HepG2 (cell line): Measurements from ENCODE around the gene SMARCA2. TPM values are rescaled to one million over a fixed set of nuclear protein-coding genes. Genes with fewer than 3 reads are reported as not detected.

Experiments
- ATAC-seq: fragments of 200-7000 bp; cut with Tn5 transposase; 3 replicates; pipeline ENCODE4 v1.9.1; 2020; ENCODE audit warnings: mild to moderate bottlenecking, moderate library complexity
- BruUV-seq: library from RNA; stranded (reverse); fragments of 400-500 nt; replicated peaks from 2 replicates; lab custom pipeline; 2021; lab: Mats Ljungman, UMichigan
- CTCF ChIA-PET: fragments of 300-600 bp; formaldehyde crosslinking; extraction: SDS; loops from one replicate; lab custom pipeline; 2021; ENCODE audit warnings: low total read pairs, inconsistent platforms, low intra/inter-chr PET ratio; lab: Yijun Ruan, JAX
- POLR2A ChIA-PET: fragments of 350-600 bp; sonication (Branson Sonifier 250); formaldehyde crosslinking; loops from one replicate; lab custom pipeline; 2020; ENCODE audit warnings: antibody characterized with exemption, inconsistent platforms; lab: Yijun Ruan, JAX
- DNase-seq: peaks from one replicate; pipeline ENCODE4 v3.0.0-alpha.2; 2015; ENCODE audit warnings: low spot score
- FAIRE-seq: peaks from 3 replicates; lab custom pipeline; 2011; peaks lifted over from hg19 to GRCh38; lab: Jason Lieb, UNC
- H2AFZ ChIP-seq: one replicate; pipeline ENCODE4 v1.6.1; 2011; ENCODE audit warnings: low read length, inconsistent platforms
- H3K27ac ChIP-seq: fragments of 300-600 bp; 3 replicates; pipeline ENCODE4 v1.8.0; 2011; ENCODE audit warnings: mixed run types, mild to moderate bottlenecking, mixed read lengths, low read length, inconsistent platforms; ENCODE audit not compliant: insufficient read depth; ENCODE audit errors: extremely low read length
- H3K27me3 ChIP-seq, 2 experiments: fragments of 200-600 bp in 1 of 2; 2 replicates in 1 of 2; 3 replicates in 1 of 2; pipeline versions ENCODE4 v1.6.0 to v1.8.0; 2011; ENCODE audit warnings: low read length in 2 of 2, mild to moderate bottlenecking in 2 of 2, moderate library complexity in 2 of 2, inconsistent platforms in 1 of 2; ENCODE audit not compliant: insufficient read depth in 2 of 2, control insufficient read depth in 1 of 2
- H3K36me3 ChIP-seq, 2 experiments: fragments of 200-600 bp in 1 of 2; replicated peaks in 1 of 2; 2 replicates in 1 of 2; 3 replicates in 1 of 2; pipeline versions ENCODE4 v1.5.1 to v1.8.0; 2011; ENCODE audit warnings: low read length in 2 of 2, inconsistent platforms in 1 of 2; ENCODE audit not compliant: insufficient read depth in 2 of 2, control insufficient read depth in 1 of 2
- H3K4me1 ChIP-seq: 2 replicates; pipeline ENCODE4 v1.5.1; 2012; ENCODE audit warnings: low read length, inconsistent platforms; ENCODE audit not compliant: insufficient read depth
- H3K4me2 ChIP-seq: 2 replicates; pipeline ENCODE4 v1.6.0; 2011; ENCODE audit warnings: low read depth, low read length, inconsistent platforms
- H3K4me3 ChIP-seq, 3 experiments: fragments of 200-600 bp in 1 of 3; sonication (generic), shearing (Covaris generic) in 1 of 3; replicated peaks in 1 of 3; 2 replicates each; pipeline ENCODE4 v1.5.1; 2011 to 2016; ENCODE audit warnings: low read length in 3 of 3, inconsistent platforms in 2 of 3, low read depth in 2 of 3, mild to moderate bottlenecking in 2 of 3, control low read depth in 1 of 3, mixed read lengths in 1 of 3; ENCODE audit not compliant: insufficient read depth in 1 of 3
- H3K79me2 ChIP-seq: one replicate; pipeline ENCODE4 v1.6.1; 2011; ENCODE audit warnings: low read length, inconsistent platforms; ENCODE audit not compliant: insufficient read depth
- H3K9ac ChIP-seq: 2 replicates; pipeline ENCODE4 v1.6.0; 2011; ENCODE audit warnings: mild to moderate bottlenecking, low read depth, low read length, inconsistent platforms; ENCODE audit not compliant: insufficient read depth
- H3K9me3 ChIP-seq: 2 replicates; pipeline ENCODE4 v1.5.1; 2012; ENCODE audit warnings: mild to moderate bottlenecking, low read length
- H4K20me1 ChIP-seq: 2 replicates; pipeline ENCODE4 v1.6.0; 2011; ENCODE audit warnings: inconsistent platforms, mild to moderate bottlenecking, low read length, moderate library complexity; ENCODE audit not compliant: insufficient read depth
- ADNP ChIP-seq: sonication (generic); formaldehyde crosslinking; IDR thresholded peaks from 2 replicates; pipeline ENCODE4 v1.4.0; 2020; ENCODE audit warnings: missing genetic modification reagents
- CC2D1A ChIP-seq: sonication (generic); formaldehyde crosslinking; IDR thresholded peaks from 2 replicates; pipeline ENCODE4 v1.8.1; 2023; ENCODE audit warnings: mild to moderate bottlenecking, missing genetic modification reagents
- GATAD1 ChIP-seq: IDR thresholded peaks from 2 replicates; pipeline ENCODE4 v1.6.1; 2016; ENCODE audit warnings: missing genetic modification reagents, missing compliant biosample characterization
- HNRNPL ChIP-seq: fragments of 200-400 bp; formaldehyde crosslinking; IDR thresholded peaks from 2 replicates; pipeline ENCODE4 v1.6.1; 2017; ENCODE audit warnings: mild to moderate bottlenecking, low read depth, low read length
- JARID2 ChIP-seq: sonication (generic); formaldehyde crosslinking; IDR thresholded peaks from 2 replicates; pipeline ENCODE4 v1.8.1; 2023; ENCODE audit warnings: missing genetic modification reagents, inconsistent platforms; ENCODE audit not compliant: insufficient replicate concordance
- KAT2B ChIP-seq: fragments of 150-350 bp; IDR thresholded peaks from 2 replicates; pipeline ENCODE4 v1.6.1; 2014; ENCODE audit warnings: low read depth, low read length, borderline replicate concordance
- KDM3A ChIP-seq: IDR thresholded peaks from 2 replicates; pipeline ENCODE4 v1.6.1; 2018; ENCODE audit warnings: low read depth, missing compliant biosample characterization
- MAF1 ChIP-seq: sonication (generic); formaldehyde crosslinking; IDR thresholded peaks from 2 replicates; pipeline ENCODE4 v1.5.0; 2020; ENCODE audit warnings: missing genetic modification reagents, borderline replicate concordance
- NCOA5 ChIP-seq: sonication (generic); formaldehyde crosslinking; IDR thresholded peaks from 2 replicates; pipeline ENCODE4 v1.4.0; 2020; ENCODE audit warnings: missing genetic modification reagents
- ZNF556 ChIP-seq: sonication (generic); formaldehyde crosslinking; IDR thresholded peaks from 2 replicates; pipeline ENCODE4 v1.4.0; 2020; ENCODE audit warnings: mild to moderate bottlenecking, missing genetic modification reagents, borderline replicate concordance
- ZNF570 ChIP-seq: sonication (generic); formaldehyde crosslinking; IDR thresholded peaks from 2 replicates; pipeline ENCODE4 v1.4.0; 2020; ENCODE audit warnings: mild to moderate bottlenecking, missing genetic modification reagents, borderline replicate concordance
- ZNF800 ChIP-seq: sonication (generic); formaldehyde crosslinking; IDR thresholded peaks from 2 replicates; pipeline ENCODE4 v1.4.0; 2020; ENCODE audit warnings: missing genetic modification reagents
- WGBS: methylation state at CpG from one replicate; pipeline ENCODE4 v1.1.6; 2017; ENCODE audit warnings: low lambda C conversion rate; 5-methylcytosine and 5-hydroxymethylcytosine counted together
- in situ Hi-C: cut with HindIII; loops from 2 replicates; pipeline ENCODE4 v1.10.0; 2017; ENCODE audit warnings: low pct_unique_long_range_greater_than_20kb; ENCODE audit not compliant: extremely low pct_ligation_motif_present
- intact Hi-C: fragments of 100-400 bp; cut with micrococcal nuclease; formaldehyde crosslinking; loops from one replicate; pipeline ENCODE4 v1.10.0; 2022; ENCODE audit not compliant: unreplicated experiment
- polyA plus RNA-seq, 8 experiments: library from polyadenylated mRNA; depleted of rRNA in 3 of 8; stranded (reverse) in 7 of 8; unstranded in 1 of 8; fragments of >200 nt; fragmentation: Illumina TruSeq in 4 of 8; extraction: Trizol in 4 of 8; gene quantifications; 2 replicates each; pipeline versions ENCODE4 v1.2.1 to v1.2.3, GENCODE V29; 2011 to 2016; ENCODE audit warnings: low read depth in 4 of 8, missing spikeins in 1 of 8, mixed read lengths in 1 of 8; ENCODE audit not compliant: insufficient read depth in 1 of 8
- total RNA-seq, 5 experiments: library from RNA; depleted of rRNA; stranded (reverse); fragments of >200 nt; fragmentation: Illumina TruSeq; extraction: Trizol; gene quantifications; 2 replicates each; pipeline ENCODE4 v1.2.3, GENCODE V29; 2016; ENCODE audit warnings: low read depth in 1 of 5
- TF ChIP-seq, protein P1 (sequence below): sonication (generic); formaldehyde crosslinking; IDR thresholded peaks from 2 replicates; pipeline ENCODE4 v1.4.0; 2020; ENCODE audit warnings: mild to moderate bottlenecking, missing genetic modification reagents
- TF ChIP-seq, protein P2 (sequence below): sonication (generic); formaldehyde crosslinking; IDR thresholded peaks from 2 replicates; pipeline ENCODE4 v1.9.0; 2021; ENCODE audit warnings: mild to moderate bottlenecking, missing genetic modification reagents

SMARCA2 gene
- total and polyA plus RNA-seq, 2 of the 13 experiments (the other 11 are each of a cell fraction or from before 2014, with no cell fraction given): 22.5 to 23.7 TPM

DNA sequence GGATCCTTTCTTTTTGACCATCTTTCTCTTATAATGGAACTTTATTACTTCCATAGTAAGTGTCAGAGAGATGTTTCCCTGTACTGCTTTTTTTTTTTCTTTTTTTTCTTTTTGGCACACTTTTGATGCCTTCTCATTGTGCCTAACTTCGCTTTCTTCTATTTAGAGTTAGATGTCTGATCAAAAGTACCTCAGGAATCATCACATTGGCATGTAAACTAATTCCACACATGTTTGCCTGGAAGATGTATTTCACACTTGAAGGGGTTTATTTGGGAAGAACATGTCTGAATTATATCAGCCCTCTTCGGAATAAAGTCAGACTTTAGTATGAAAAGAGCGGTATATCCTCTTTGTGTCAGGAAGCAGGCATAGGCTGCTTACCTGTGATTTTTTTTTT, 35.1 kb downstream of the SMARCA2 start:
- WGBS: 90% methylated on average over 3 of the region's 3 CpGs
- Histone ChIP-seq H3K36me3 (peaks cover 0 to 8% of the 10 kb centered on the region in 2 experiments; a peak in 2 of 5 replicates), H3K27ac (no peak overlapping the region), H3K4me3 (no peak overlapping the region), H3K4me2 (no peak overlapping the region), H3K9me3 (no peaks in the 10 kb centered on the region), H3K4me1 (no peaks in the 10 kb centered on the region), H3K79me2 (no peaks in the 10 kb centered on the region), H3K27me3 (no peaks in the 10 kb centered on the region), H3K9ac (no peak overlapping the region), H4K20me1 (no peaks in the 10 kb centered on the region), H2AFZ (no peak overlapping the region)
- no peak for TF ChIP-seq GATAD1 (CRISPR knock-in tag)
- TF ChIP-seq NCOA5 (CRISPR knock-in tag): no peak
- TF ChIP-seq ADNP (CRISPR knock-in tag): no peak
- no peak for TF ChIP-seq KDM3A (CRISPR knock-in tag)
- TF ChIP-seq HNRNPL: no peak
- TF ChIP-seq, protein P1, sequence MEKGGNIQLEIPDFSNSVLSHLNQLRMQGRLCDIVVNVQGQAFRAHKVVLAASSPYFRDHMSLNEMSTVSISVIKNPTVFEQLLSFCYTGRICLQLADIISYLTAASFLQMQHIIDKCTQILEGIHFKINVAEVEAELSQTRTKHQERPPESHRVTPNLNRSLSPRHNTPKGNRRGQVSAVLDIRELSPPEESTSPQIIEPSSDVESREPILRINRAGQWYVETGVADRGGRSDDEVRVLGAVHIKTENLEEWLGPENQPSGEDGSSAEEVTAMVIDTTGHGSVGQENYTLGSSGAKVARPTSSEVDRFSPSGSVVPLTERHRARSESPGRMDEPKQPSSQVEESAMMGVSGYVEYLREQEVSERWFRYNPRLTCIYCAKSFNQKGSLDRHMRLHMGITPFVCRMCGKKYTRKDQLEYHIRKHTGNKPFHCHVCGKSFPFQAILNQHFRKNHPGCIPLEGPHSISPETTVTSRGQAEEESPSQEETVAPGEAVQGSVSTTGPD: no peak
- no peak for TF ChIP-seq MAF1 (CRISPR knock-in tag)
- TF ChIP-seq, protein P2, sequence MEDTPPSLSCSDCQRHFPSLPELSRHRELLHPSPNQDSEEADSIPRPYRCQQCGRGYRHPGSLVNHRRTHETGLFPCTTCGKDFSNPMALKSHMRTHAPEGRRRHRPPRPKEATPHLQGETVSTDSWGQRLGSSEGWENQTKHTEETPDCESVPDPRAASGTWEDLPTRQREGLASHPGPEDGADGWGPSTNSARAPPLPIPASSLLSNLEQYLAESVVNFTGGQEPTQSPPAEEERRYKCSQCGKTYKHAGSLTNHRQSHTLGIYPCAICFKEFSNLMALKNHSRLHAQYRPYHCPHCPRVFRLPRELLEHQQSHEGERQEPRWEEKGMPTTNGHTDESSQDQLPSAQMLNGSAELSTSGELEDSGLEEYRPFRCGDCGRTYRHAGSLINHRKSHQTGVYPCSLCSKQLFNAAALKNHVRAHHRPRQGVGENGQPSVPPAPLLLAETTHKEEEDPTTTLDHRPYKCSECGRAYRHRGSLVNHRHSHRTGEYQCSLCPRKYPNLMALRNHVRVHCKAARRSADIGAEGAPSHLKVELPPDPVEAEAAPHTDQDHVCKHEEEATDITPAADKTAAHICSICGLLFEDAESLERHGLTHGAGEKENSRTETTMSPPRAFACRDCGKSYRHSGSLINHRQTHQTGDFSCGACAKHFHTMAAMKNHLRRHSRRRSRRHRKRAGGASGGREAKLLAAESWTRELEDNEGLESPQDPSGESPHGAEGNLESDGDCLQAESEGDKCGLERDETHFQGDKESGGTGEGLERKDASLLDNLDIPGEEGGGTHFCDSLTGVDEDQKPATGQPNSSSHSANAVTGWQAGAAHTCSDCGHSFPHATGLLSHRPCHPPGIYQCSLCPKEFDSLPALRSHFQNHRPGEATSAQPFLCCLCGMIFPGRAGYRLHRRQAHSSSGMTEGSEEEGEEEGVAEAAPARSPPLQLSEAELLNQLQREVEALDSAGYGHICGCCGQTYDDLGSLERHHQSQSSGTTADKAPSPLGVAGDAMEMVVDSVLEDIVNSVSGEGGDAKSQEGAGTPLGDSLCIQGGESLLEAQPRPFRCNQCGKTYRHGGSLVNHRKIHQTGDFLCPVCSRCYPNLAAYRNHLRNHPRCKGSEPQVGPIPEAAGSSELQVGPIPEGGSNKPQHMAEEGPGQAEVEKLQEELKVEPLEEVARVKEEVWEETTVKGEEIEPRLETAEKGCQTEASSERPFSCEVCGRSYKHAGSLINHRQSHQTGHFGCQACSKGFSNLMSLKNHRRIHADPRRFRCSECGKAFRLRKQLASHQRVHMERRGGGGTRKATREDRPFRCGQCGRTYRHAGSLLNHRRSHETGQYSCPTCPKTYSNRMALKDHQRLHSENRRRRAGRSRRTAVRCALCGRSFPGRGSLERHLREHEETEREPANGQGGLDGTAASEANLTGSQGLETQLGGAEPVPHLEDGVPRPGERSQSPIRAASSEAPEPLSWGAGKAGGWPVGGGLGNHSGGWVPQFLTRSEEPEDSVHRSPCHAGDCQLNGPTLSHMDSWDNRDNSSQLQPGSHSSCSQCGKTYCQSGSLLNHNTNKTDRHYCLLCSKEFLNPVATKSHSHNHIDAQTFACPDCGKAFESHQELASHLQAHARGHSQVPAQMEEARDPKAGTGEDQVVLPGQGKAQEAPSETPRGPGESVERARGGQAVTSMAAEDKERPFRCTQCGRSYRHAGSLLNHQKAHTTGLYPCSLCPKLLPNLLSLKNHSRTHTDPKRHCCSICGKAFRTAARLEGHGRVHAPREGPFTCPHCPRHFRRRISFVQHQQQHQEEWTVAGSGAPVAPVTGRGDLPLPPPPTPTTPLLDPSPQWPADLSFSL (CRISPR knock-in tag): no peak
- TF ChIP-seq KAT2B: no peak
- TF ChIP-seq JARID2 (CRISPR knock-in tag): no peak
- no peak for TF ChIP-seq ZNF570 (CRISPR knock-in tag)
- TF ChIP-seq ZNF800: no peak
- no peak for TF ChIP-seq ZNF556 (CRISPR knock-in tag)
- no peak for TF ChIP-seq CC2D1A (CRISPR knock-in tag)
- intact Hi-C loops (no loop called here), in situ Hi-C loops (no loop called here)
- DNase-seq (no peak), FAIRE-seq (no peak), ATAC-seq (no peak)
- ChIA-PET POLR2A (no interaction called here), CTCF (no interaction called here)
- BruUV-seq: no TSS peak
